ENCODE results near the gene TTN.
"Not testable (repeated sequence)": the region's sequence is repeated elsewhere in the genome, so short reads cannot be mapped to it uniquely, and the experiment has no call there.

Gene TTN

DNA sequence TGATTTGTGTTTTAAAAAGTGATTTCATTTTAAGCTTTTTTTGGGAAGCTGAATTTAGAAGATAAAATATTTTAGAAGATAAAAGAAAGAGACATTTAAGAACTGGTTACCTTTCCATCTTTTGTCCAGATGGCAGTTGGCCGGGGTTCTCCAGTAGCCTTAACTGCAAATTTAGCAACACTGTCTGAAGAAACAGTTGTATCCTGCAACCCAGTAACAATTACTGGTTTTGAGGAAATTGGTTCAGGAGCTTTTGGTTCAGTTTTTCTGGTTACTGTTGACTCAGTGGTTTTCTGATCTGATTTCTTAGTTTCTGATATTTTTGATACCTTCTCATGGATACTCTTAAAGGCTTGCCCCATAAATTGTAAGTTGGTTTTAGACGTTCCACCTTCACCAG lies 277.1 kb downstream of the TTN start:
- DNase-seq (ENCODE audit: low read depth, low spot score): no peak

DNA sequence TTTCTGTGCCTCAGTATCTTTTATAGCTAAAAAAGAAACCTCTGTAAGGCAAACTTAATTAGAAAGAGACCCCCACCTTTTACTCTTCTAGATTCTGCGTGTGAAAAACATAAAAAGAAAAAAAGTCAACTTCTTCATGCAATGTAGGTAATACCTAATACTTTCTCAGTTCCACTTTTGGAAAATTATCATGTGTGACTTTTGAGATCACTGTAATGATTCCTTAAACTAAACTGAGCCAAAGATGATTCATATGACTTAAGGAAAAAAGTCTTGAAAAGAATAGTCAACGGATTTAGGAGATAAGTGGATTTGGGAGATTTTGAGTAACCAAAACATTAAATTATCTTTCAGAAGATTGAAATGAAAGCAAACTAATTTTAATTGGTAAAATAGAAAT lies 278.0 kb downstream of the TTN start:
- no peak for DNase-seq (ENCODE audit: low read depth, low spot score)

DNA sequence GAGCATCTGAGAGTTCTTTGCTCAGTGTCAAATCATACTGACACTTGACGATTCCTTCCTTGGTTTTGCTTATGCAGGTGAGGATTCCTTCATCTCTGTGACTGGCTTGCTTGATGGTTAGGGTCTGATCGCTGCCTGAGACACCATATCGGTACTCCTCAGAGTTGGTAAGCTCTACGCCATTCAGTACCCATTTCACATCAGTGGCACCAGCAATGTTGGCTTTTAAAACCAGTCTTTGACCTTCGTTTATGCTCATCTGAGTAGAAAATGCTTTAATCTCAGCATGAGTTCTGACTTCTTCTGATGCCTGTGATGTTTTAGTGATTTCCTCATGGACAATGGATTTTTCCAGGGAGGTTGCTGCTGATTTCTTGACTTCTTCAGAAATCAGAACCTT lies 278.6 kb downstream of the TTN start:
- no peak for DNase-seq (ENCODE audit: low read depth, low spot score)

DNA sequence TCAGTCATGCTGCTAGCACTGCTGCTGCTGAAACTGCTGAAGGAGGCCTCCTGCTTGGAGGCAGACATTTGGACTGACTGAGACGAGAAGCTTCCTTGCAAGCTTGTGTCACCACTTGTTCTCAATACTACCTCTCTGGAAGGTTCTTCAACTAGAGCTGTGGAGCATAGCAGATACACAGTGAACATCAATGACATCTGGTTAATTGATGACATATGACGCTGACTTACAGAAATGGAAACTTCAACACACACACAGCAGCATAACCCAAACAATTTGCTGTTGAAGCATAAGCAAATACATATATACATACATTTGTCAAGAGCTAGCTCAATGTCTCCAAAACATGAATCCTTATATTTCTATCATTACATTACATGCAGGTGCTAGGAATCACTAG lies 279.6 kb downstream of the TTN start:
- no peak for DNase-seq (ENCODE audit: low read depth, low spot score)

DNA sequence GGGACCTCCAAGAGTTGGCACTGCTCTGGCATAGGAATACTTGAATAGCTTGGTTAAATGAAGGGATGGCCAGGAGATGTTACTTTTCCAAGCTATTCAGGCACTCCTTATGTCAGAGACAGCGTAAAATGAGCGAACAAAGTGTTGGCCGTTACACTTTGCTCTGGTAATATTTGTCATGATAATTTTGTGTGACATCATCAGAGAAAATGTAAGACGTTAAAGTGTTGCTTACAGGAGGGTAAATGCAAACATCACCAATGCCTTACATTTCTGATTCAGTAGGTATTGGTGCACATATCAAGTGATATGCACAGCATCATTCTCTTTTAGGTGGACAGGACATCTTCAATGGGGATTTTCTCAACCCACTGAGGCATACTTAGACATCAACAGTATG lies 281.0 kb downstream of the TTN start:
- no peak for DNase-seq (ENCODE audit: low read depth, low spot score)

DNA sequence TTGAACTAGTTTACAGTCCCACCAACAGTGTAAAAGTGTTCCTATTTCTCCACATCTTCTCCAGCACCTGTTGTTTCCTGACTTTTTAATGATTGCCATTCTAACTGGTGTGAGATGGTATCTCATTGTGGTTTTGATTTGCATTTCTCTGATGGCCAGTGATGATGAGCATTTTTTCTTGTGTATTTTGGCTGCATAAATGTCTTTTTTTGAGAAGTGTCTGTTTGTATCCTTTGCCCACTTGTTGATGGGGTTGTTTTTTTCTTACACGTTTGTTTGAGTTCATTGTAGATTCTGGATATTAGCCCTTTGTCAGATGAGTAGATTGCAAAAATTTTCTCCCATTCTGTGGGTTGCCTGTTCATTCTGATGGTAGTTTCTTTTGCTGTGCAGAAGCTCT lies 281.8 kb downstream of the TTN start:
- DNase-seq (ENCODE audit: low read depth, low spot score): not testable (repeated sequence)

DNA sequence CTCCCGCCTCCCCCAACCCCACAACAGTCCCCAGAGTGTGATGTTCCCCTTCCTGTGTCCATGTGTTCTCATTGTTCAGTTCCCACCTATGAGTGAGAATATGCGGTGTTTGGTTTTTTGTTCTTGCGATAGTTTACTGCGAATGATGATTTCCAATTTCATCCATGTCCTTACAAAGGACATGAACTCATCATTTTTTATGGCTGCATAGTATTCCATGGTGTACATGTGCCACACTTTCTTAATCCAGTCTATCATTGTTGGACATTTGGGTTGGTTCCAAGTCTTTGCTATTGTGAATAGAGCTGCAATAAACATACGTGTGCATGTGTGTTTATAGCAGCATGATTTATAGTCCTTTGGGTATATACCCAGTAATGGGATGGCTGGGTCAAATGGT lies 282.2 kb downstream of the TTN start:
- DNase-seq (ENCODE audit: low read depth, low spot score): not testable (repeated sequence)

DNA sequence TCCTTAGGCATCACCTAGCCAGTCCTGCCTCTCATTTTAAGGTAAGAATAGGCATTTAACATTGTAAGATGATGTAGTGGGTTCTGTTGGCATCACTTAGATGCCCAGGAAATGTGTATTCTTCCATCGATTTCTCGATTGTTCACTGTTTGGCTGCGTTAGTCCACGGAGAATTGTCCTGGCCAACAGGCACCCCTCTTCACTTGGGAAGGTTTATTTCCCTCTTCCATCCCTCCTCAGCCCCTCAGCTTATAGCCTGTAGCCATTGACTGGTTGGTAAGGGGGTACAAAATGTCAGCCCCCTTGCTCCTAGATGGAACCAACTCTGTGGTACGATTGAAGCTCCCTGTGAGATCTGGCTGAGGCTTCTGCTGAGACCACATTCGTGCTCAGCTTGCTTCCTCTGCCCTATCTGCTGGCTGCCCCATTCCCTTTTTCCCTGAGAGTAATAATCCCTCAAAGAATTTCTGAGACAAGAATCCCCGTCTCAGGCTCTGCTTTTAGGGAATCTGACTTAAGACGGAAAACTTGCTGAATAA lies 283.6 kb downstream of the TTN start:
- DNase-seq (ENCODE audit: low read depth, low spot score): no peak

DNA sequence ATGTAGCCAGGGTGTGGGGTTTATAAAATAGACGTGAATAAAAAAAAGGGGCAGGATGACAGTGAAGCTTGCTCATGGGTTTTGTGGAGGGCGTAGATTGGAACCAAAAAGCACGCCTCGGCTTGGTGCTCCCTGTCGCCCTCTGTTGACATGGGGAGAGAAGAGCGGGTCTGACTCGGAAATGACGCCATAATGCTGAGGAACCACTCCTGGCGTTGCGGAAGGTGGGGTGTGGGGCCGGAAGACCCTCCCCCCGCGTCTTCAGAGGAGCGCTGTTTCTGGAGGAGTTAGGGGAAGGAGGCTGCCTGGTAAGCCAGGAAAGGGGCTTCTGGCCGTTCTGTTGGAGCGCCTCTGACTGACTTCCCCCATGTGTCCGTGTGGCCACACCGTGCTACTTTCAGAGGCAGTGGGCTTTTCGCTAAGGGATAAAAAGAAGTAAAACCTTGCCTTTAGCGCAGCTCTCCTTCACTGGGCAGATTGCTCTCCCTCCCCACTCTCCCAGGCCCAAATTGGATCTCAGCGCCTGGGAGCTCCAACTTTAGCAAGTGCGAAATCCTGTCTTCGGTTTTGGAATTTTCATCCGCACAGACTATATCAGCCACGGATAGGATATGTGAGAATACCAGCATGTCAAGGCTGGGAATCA lies 284.1 kb downstream of the TTN start:
- peak; percentile 68 for DNase-seq (ENCODE audit: low read depth, low spot score)

DNA sequence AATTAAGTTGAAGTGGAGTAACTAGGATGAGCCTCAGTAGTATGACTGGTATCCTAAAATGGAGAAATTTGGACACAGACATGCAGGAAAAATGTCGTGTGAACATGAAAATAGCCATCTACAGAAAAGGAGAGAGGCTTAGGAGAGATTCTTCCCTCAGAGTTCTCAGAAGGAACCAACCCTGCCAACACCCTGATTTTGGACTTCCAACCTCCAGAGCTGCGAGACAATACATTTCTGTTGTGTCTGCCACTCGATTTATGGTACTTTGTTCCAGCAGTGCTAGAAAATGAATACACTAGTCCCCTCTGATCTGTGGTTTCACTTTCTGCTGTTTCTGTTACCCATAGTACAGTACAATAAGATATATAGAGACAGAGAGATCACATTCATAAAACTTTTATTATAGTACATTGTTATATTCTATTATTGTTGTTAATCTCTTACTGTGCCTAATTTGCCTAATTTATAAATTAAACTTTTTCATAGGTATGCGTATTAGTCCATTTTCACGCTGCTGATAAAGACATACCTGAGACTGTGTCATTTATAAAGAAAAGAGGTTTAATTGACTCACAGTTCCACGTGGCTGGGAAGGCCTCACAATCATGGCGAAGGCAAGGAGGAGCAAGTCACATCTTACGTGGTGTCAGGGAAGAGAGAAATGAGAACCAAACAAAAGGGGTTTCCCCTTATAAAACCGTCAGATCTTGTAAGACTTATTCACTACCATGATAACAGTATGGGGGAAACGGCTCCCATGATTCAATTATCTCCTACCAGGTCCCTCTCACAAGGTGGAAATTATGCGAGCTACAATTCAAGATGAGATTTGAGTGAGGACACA lies 285.7 kb downstream of the TTN start:
- no peak for DNase-seq (ENCODE audit: low read depth, low spot score)

DNA sequence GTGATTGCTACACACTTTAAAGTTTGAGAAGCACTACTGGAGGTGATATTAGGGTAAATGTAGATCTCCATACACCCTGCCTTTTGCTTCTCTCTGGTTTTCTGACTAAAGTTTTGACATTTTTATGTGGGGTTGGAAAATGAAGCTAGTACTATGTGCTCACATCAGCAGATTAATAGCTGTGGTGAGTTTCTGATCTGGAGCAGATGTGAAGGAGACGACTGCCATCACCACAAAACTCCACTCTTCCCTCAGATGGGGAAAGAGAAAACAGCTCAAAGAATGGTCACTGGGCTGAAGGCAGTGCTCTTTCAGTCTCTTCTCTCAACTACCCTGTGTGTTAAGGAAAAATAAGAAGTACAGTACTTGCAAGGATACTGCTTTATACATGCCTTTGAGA lies 289.7 kb downstream of the TTN start:
- DNase-seq (ENCODE audit: low read depth, low spot score): no peak

DNA sequence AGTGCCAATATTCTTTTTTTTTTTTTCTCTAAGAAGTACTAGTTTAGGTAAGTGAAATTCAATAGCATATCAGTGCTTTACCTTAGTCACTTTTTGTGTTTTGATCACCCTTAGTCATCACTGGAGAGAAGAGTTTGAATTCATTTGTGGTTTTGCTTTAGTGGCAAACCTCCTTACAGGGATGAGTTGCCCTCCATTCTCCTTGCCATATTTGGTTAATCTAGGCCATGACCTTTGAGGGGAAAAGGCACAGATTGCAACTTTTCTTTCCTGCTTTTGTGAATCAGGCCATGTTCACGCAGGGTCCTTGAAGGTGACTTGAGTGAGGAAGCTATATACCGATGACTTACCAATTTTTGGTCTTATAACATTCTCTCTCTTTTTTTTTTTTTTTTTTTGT lies 292.6 kb downstream of the TTN start:
- DNase-seq (ENCODE audit: low read depth, low spot score): no peak

DNA sequence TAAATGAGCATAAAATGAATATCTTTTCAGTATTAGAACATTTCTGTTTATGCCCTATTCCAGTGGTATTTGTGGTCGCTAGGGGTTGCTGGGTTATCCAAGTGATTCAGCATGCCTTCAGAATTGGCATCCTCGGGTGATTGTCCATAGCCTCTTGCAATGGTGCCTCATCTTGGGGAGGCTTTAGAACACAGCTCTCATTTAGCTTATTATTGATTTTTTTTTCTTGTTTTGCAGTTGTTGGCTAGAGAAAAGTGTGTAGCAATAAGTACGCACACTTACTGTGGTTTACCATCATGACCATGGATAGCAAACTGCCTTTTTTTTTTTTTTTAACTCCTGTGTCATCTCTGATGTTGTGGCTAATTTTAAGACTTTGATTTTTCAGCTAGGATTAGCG lies 293.3 kb downstream of the TTN start:
- DNase-seq (ENCODE audit: low read depth, low spot score): no peak

DNA sequence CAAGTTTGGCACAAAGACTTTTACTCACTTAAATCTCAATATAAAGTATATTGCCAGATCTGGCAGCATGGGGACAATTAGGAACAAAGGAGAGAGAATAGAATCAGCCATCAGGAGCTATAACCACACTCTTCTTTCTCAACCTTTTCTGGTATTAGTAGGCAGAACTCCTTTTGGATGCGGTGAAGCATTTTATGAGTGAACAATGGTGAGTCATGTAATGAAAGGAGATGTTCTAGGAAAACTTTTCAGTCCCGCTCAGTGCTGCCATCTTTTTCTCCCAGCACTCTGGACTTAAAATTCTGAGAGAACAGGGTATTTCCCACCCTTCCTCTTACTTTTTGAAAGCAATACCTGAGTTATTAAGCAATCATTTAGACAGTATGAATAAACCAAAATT lies 294.7 kb downstream of the TTN start:
- DNase-seq (ENCODE audit: low read depth, low spot score): no peak

DNA sequence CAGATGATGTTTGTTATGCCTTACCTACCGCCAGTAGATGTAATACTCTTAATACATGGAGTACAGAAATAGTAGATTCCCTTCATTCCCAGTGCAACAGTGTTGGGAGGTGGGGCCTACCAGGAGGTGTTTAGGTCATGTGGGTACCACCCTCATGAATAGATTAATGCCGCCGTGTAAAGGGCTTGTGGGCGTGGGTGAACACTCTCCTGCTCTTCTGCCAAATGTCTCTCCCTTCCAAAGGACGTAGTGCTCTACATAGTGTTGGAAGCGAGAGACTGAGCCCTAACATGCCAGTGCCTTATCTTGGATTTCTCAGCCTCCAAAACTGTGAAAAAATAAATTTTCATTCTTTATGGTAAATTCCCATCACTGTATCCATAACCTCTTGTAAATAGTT lies 296.8 kb downstream of the TTN start:
- no peak for DNase-seq (ENCODE audit: low read depth, low spot score)

DNA sequence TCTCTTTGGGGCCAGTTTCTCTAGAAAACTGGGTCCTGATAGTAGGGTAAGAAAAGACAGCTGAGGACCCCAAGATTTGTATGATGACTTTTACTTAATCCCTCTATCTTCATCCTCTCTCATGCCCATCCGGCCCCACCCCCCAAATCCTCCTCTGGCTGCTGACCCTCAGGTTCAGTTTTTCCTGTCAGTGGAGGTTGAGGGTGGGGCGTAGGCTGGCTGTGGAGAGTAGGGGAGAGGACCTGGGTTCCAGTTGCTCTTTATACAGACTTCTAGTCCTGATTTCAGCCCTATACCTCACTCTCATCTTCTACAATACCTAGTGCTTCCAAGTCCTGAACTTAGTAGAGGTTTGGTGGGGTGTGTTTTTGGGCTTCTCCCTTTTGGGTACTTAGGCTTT lies 298.6 kb downstream of the TTN start:
- DNase-seq (ENCODE audit: low read depth, low spot score): no peak

DNA sequence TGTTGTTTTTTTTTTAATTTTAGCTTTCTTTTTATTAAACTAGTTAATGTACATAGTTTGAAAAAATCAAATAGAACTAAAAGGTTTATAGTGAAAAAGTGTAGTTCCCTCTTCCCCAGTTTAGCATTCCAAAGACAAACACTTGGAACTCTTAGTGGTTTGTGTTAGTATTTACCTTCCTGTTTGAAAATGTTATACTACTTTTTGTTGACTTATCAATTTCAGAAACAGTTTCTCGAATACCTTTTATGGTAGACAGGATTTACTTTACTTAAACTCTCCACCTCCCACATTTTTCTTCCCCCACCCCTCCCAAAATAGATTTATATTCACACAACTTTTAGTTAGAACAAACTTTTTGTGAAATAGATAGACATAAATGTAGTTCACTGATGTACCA lies 300.3 kb downstream of the TTN start:
- DNase-seq (ENCODE audit: low read depth, low spot score): no peak

DNA sequence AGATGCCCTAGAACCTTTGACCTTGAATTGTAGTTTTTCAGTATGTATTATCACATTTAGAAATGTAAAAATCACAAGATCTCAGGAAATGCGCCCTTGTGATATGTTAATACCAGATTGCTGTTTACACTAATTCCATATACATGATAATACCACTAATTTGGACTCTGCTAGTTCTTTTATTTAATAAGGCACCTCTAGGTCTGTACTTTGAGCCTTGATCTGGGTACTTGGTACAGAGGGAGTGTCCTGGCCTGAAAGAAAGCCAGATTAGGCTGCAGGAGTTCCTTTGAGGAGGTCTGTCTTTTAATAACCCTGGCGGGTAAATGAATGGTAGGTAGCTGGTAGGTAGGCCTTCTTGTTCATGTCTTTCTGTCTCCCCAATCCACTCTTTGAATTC lies 300.7 kb downstream of the TTN start:
- no peak for DNase-seq (ENCODE audit: low read depth, low spot score)

DNA sequence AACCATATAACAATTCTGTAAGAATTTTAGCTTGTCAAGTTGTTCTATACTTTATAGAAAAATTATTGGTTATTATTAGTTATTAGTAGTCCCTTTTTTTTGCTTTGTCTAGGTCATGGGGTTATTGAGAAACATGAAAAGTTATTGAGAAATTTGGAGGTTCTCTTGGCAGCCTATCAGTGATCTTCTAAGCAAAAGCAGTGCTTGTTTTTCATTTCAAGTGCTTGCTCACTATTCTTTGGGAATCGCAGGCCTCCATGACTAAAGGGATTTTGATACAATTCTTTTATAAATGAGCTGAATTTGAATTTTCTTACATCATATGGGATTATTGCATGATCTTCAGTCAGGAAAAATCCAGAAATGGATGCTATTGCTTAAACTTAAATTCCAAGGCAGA lies 301.1 kb downstream of the TTN start:
- DNase-seq (ENCODE audit: low read depth, low spot score): no peak

DNA sequence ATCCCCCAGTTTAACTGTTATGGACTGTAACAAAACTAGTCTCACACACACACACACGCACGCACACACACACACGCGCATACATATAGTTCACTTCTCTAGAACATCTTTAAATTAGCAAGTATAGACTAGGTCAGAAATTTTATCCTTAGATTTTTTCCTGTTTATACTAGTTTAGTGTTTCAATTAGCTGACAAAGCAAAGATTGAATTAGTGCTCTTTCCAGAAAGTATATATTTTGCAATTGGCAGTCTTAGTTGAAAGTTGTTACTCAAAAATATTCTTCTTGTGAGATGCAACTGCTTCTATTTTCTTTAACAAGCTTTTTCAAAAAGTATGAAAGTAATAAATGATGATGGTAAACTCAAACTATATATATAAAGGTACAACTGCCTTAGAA lies 304.5 kb downstream of the TTN start:
- DNase-seq (ENCODE audit: low read depth, low spot score): no peak

DNA sequence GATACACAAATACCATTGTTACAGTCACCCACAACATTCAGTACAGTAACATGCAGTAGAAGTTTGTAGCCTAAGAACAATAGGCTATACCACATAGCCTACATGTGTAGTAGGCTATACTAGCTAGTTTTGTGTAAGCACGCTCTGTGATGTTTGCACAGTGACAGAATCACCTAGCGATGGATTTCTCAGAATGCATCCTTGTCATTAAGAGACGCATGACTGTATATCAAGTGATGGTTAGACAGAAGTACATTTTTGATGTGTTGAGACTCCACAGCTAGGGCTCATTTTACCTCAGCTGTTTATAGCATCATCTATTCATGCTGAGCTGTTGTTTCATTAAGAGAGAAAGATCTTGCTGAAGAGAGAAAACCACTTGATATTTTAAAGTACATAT lies 307.6 kb downstream of the TTN start:
- DNase-seq (ENCODE audit: low read depth, low spot score): no peak

DNA sequence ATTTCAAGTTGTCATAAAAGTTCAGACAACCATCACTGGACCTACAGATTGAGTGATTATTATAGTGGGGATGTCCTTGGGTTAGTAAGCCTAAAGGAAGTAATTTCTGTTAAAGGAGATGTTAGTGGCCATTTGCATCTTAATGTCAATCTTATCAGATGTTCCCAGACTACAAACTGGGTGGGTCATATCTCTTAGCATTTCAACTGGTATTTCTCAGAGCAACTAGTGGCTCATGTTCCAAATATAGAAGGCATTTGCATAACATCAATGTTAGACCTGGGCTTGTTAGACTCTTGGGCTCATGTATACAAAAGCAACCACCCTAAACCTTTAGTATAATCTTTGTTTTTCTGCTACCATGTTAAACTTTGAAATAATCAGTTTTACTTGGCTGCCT lies 309.1 kb downstream of the TTN start:
- DNase-seq (ENCODE audit: low read depth, low spot score): no peak

DNA sequence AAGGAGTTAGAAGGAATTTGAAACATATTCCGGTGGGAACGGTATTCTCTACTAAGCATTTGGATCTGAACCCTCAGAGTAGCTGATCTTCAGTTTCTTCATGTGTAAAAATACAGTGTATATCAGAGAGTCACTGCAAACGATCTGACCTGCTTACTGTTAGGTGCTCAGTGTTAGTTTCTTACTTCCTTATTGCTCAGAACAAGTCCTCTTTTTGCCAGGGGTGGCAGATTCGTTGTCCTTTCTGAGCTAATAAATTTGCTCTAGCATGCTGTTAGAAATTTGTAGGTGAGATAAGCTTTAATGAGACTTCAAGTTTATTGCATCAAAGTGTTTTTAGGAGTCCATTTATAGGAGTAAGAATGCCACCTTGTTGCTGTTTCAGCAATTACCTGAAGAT lies 311.2 kb downstream of the TTN start:
- no peak for DNase-seq (ENCODE audit: low read depth, low spot score)

Measured in brain pericyte (primary cell).